PFSK-1 (cell line): ENCODE data around the gene GRK5.

Experiments used
- FOXP2 ChIP-seq: optimal IDR thresholded peaks from 2 replicates; pipeline ENCODE3; 2011; ENCODE audit warnings: borderline replicate concordance, control low read depth, inconsistent platforms; ENCODE audit not compliant: insufficient read depth; ENCODE audit errors: extremely low read length, extremely low read depth
- POLR2AphosphoS5 ChIP-seq: IDR thresholded peaks from 2 replicates; pipeline ENCODE4 v1.6.1; 2012; ENCODE audit warnings: low read depth, mild to moderate bottlenecking, control low read depth, low read length, moderate library complexity
- REST ChIP-seq, 2 experiments: IDR thresholded peaks; 2 replicates each; pipeline versions ENCODE4 v1.6.1 to v1.8.0; 2011 to 2012; ENCODE audit warnings: low read depth in 2 of 2, low read length in 2 of 2, control low read depth in 1 of 2, inconsistent platforms in 1 of 2, mild to moderate bottlenecking in 1 of 2, moderate library complexity in 1 of 2; ENCODE audit not compliant: insufficient read depth in 1 of 2
- SIN3A ChIP-seq: IDR thresholded peaks from 2 replicates; pipeline ENCODE4 v1.6.1; 2012; ENCODE audit warnings: mild to moderate bottlenecking, low read length, moderate library complexity, borderline replicate concordance; ENCODE audit not compliant: insufficient read depth
- TAF1 ChIP-seq: IDR thresholded peaks from 2 replicates; pipeline ENCODE4 v1.6.1; 2012; ENCODE audit warnings: low read length, control low read depth, borderline replicate concordance; ENCODE audit not compliant: insufficient read depth

The GRK5 gene

GRCh38 chr10:119343011-119343601 lies 135.7 kb downstream of the GRK5 start:
- TF ChIP-seq POLR2AphosphoS5 (no peak), TAF1 (no peak), FOXP2 (no peak), REST (IDR thresholded peaks at IDR 0.05; ENCODE audit: insufficient read depth in 1 of 2, low read depth in 2 of 2, low read length in 2 of 2) (no peak), SIN3A (no peak)

GRCh38 chr10:119344381-119344780 lies 137.0 kb downstream of the GRK5 start:
- TF ChIP-seq FOXP2 (no peak), REST (IDR thresholded peaks at IDR 0.05; ENCODE audit: insufficient read depth in 1 of 2, low read depth in 2 of 2, low read length in 2 of 2) (no peak), POLR2AphosphoS5 (no peak), SIN3A (no peak), TAF1 (no peak)

GRCh38 chr10:119346095-119346832 lies 138.9 kb downstream of the GRK5 start:
- TF ChIP-seq REST (IDR thresholded peaks at IDR 0.05; ENCODE audit: insufficient read depth in 1 of 2, low read depth in 2 of 2, low read length in 2 of 2), result no peak
- TF ChIP-seq SIN3A, result no peak
- TF ChIP-seq POLR2AphosphoS5, result no peak
- TF ChIP-seq FOXP2, result no peak
- TF ChIP-seq TAF1, result no peak

GRCh38 chr10:119347181-119347974 lies 140.0 kb downstream of the GRK5 start:
- TF ChIP-seq REST (IDR thresholded peaks at IDR 0.05; ENCODE audit: insufficient read depth in 1 of 2, low read depth in 2 of 2, low read length in 2 of 2) (no peak), FOXP2 (no peak), TAF1 (no peak), SIN3A (no peak), POLR2AphosphoS5 (no peak)
